GM12878 (cell line): ENCODE results near the gene CDK3. TPM values are rescaled to one million over a fixed set of nuclear protein-coding genes. Genes with fewer than 3 reads are reported as not detected.
A peak's percentile ranks its signal among the peaks of the same experiment; 100 is the strongest.

ENCODE experiments used
- ATAC-seq: fragments of 200-7000 bp; cut with Tn5 transposase; 3 replicates; pipeline ENCODE4 v1.9.1; 2020; ENCODE audit warnings: mild to moderate bottlenecking, moderate library complexity
- BruUV-seq: library from RNA; stranded (reverse); fragments of 400-500 nt; replicated peaks from 2 replicates; lab custom pipeline; 2021; lab: Mats Ljungman, UMichigan
- CTCF ChIA-PET: fragments of 300-600 bp; sonication (Branson Sonifier 250); formaldehyde crosslinking; extraction: SDS; loops from one replicate; lab custom pipeline; 2021; ENCODE audit warnings: inconsistent platforms; lab: Yijun Ruan, JAX
- POLR2A ChIA-PET: fragments of 350-600 bp; formaldehyde crosslinking; extraction: SDS; loops from one replicate; lab custom pipeline; 2021; ENCODE audit warnings: inconsistent platforms; lab: Charles Lee
- RAD21 ChIA-PET: fragments of 300-600 bp; sonication (Branson Sonifier 250); formaldehyde crosslinking; loops from one replicate; lab custom pipeline; 2023; ENCODE audit warnings: antibody characterized with exemption; ENCODE audit not compliant: unreplicated experiment; lab: Charles Lee
- SMC1A ChIA-PET: fragments of 300-600 bp; sonication (Branson Sonifier 250); formaldehyde crosslinking; loops from one replicate; lab custom pipeline; 2023; ENCODE audit not compliant: unreplicated experiment, uncharacterized antibody; lab: Charles Lee
- DNase-seq: peaks from one replicate; pipeline ENCODE4 v3.0.0-alpha.2; 2011; ENCODE audit warnings: low read depth, low spot score
- FAIRE-seq: peaks from 3 replicates; lab custom pipeline; 2011; peaks lifted over from hg19 to GRCh38; lab: Jason Lieb, UNC
- H2AFZ ChIP-seq: 2 replicates; pipeline ENCODE4 v1.6.0; 2011; ENCODE audit warnings: low read depth, low read length, control low read depth; ENCODE audit not compliant: control insufficient read depth
- H3K27ac ChIP-seq: 2 replicates; pipeline ENCODE4 v1.5.1; 2011; ENCODE audit warnings: control low read depth; ENCODE audit not compliant: control insufficient read depth, insufficient read depth
- H3K27me3 ChIP-seq, 2 experiments: replicated peaks in 1 of 2; 2 replicates each; pipeline versions ENCODE4 v1.6.0 to v1.6.1; 2011; ENCODE audit warnings: low read length in 1 of 2; ENCODE audit not compliant: control insufficient read depth in 2 of 2, insufficient read depth in 2 of 2
- H3K36me3 ChIP-seq, 2 experiments: 2 replicates each; pipeline ENCODE4 v1.5.1; 2011; ENCODE audit warnings: low read length in 1 of 2; ENCODE audit not compliant: control insufficient read depth in 2 of 2, insufficient read depth in 2 of 2
- H3K4me1 ChIP-seq: 2 replicates; pipeline ENCODE4 v1.6.1; 2011; ENCODE audit warnings: mild to moderate bottlenecking, low read length, moderate library complexity, mixed read lengths; ENCODE audit not compliant: control insufficient read depth, insufficient read depth
- H3K4me2 ChIP-seq: 2 replicates; pipeline ENCODE4 v1.6.0; 2011; ENCODE audit warnings: control low read depth; ENCODE audit not compliant: control insufficient read depth, insufficient read depth
- H3K4me3 ChIP-seq: fragments of 200-600 bp; sonication (generic); 2 replicates; pipeline ENCODE4 v1.5.1; 2016
- H3K79me2 ChIP-seq: 2 replicates; pipeline ENCODE4 v1.6.0; 2011; ENCODE audit warnings: low read length; ENCODE audit not compliant: control insufficient read depth, insufficient read depth
- H3K9ac ChIP-seq: 2 replicates; pipeline ENCODE4 v1.8.0; 2011; ENCODE audit warnings: low read length, control low read depth, mixed read lengths; ENCODE audit not compliant: control insufficient read depth, insufficient read depth
- H3K9me3 ChIP-seq: replicated peaks from 3 replicates; pipeline ENCODE4 v1.5.1; 2011; ENCODE audit warnings: mild to moderate bottlenecking, low read length; ENCODE audit not compliant: control insufficient read depth, insufficient read depth
- H4K20me1 ChIP-seq: 2 replicates; pipeline ENCODE4 v1.6.0; 2011; ENCODE audit not compliant: control insufficient read depth, insufficient read depth
- CBX5 ChIP-seq: sonication (generic); IDR thresholded peaks from 2 replicates; pipeline ENCODE4 v1.6.1; 2016; ENCODE audit warnings: low read depth, moderate library complexity, mild to moderate bottlenecking, inconsistent platforms
- CTCF ChIP-seq, 3 experiments: IDR thresholded peaks in 2 of 3; conservative IDR thresholded peaks in 1 of 3; 2 replicates each; pipeline ENCODE4 v1.5.1; 2011; ENCODE audit warnings: low read depth in 3 of 3, low read length in 3 of 3, mild to moderate bottlenecking in 3 of 3, control low read depth in 2 of 3, moderate library complexity in 2 of 3, inconsistent platforms in 1 of 3, mixed read lengths in 1 of 3; ENCODE audit not compliant: control insufficient read depth in 2 of 3, insufficient read depth in 1 of 3; ENCODE audit errors: extremely low read depth in 1 of 3
- E4F1 ChIP-seq: fragments of 450-650 bp; IDR thresholded peaks from 2 replicates; pipeline ENCODE4 v1.6.1; 2018; ENCODE audit warnings: borderline replicate concordance, mild to moderate bottlenecking; ENCODE audit not compliant: partially characterized antibody
- IKZF1 ChIP-seq: fragments of 450-650 bp; conservative IDR thresholded peaks from 2 replicates; pipeline ENCODE4 v1.6.1; 2017; ENCODE audit warnings: antibody characterized with exemption, mild to moderate bottlenecking
- MAX ChIP-seq: IDR thresholded peaks from 2 replicates; pipeline ENCODE4 v1.6.1; 2012; ENCODE audit warnings: low read depth, low read length, improper control_type of control experiment
- MTA2 ChIP-seq: fragments of 450-650 bp; IDR thresholded peaks from 2 replicates; pipeline ENCODE4 v1.6.1; 2016; ENCODE audit warnings: low read depth, mild to moderate bottlenecking, moderate library complexity
- NR2C1 ChIP-seq: fragments of 450-650 bp; IDR thresholded peaks from 2 replicates; pipeline ENCODE4 v1.6.1; 2017; ENCODE audit warnings: antibody characterized with exemption, mild to moderate bottlenecking, moderate library complexity
- PML ChIP-seq: IDR thresholded peaks from 2 replicates; pipeline ENCODE4 v1.6.1; 2012; ENCODE audit warnings: low read length, inconsistent platforms
- POLR2AphosphoS5 ChIP-seq: IDR thresholded peaks from 2 replicates; pipeline ENCODE4 v1.6.1; 2011; ENCODE audit warnings: mild to moderate bottlenecking, low read length, inconsistent platforms
- ZBED1 ChIP-seq: IDR thresholded peaks from 2 replicates; pipeline ENCODE4 v1.6.1; 2016; ENCODE audit warnings: borderline replicate concordance
- ZNF687 ChIP-seq: fragments of 450-650 bp; IDR thresholded peaks from 2 replicates; pipeline ENCODE4 v1.6.1; 2017; ENCODE audit warnings: mild to moderate bottlenecking, moderate library complexity
- WGBS: methylation state at CpG from one replicate; pipeline ENCODE4 v1.1.6; 2016; ENCODE audit warnings: low lambda C conversion rate; ENCODE audit not compliant: insufficient replicate concordance, insufficient coverage; ENCODE audit errors: missing lambda C conversion rate; 5-methylcytosine and 5-hydroxymethylcytosine counted together
- in situ Hi-C: fragments of 300-500 bp; cut with MboI; formaldehyde crosslinking; loops from 9 replicates; pipeline ENCODE4 v1.14.3; 2018; ENCODE audit warnings: mixed read lengths
- intact Hi-C: fragments of 100-400 bp; cut with micrococcal nuclease; formaldehyde crosslinking; loops from one replicate; pipeline ENCODE4 v1.14.2; 2022; ENCODE audit not compliant: unreplicated experiment
- polyA plus RNA-seq, 11 experiments: library from polyadenylated mRNA; depleted of rRNA in 4 of 11; unstranded in 6 of 11; stranded (reverse) in 5 of 11; fragments of >200 nt; fragmentation: Nextera tagmentation in 4 of 11; fragmentation: Illumina TruSeq in 1 of 11; extraction: Ambion mirVana in 4 of 11; extraction: Trizol in 1 of 11; gene quantifications; 1 replicate in 1 of 11; 2 replicates in 10 of 11; pipeline versions ENCODE4 v1.2.1 to v1.2.3, GENCODE V29; 2011 to 2016; ENCODE audit warnings: inconsistent platforms in 2 of 11, missing spikeins in 2 of 11, low read depth in 1 of 11
- total RNA-seq, 4 experiments: library from RNA; depleted of rRNA in 3 of 4; stranded (reverse); fragments of >200 nt in 3 of 4; fragmentation: Illumina TruSeq in 1 of 4; extraction: Trizol in 1 of 4; gene quantifications; 2 replicates each; pipeline versions ENCODE4 v1.2.1 to v1.2.3, GENCODE V29; 2013 to 2021

The CDK3 gene
- total and polyA plus RNA-seq, 10 of the 15 experiments (the other 5 are each of a cell fraction or from before 2014, with no cell fraction given) = 1.1 to 7.1 (median 4.2) TPM

GRCh38 chr17:75978938-75979704, 21.5 kb upstream of the CDK3 start, which contains the start of the genes ACOX1 and TEN1 (continued):
- TF ChIP-seq PML = peak; percentile 96
- peak; percentile 7 to 32 (median 13); a peak in 3 of 6 replicates for TF ChIP-seq CTCF (IDR thresholded peaks at IDR 0.05 in 2 of 3, conservative IDR thresholded peaks at IDR 0.05 in 1 of 3; ENCODE audit: control insufficient read depth in 2 of 3, extremely low read depth in 1 of 3, insufficient read depth in 1 of 3, low read depth in 3 of 3, low read length in 3 of 3)
- peak; percentile 93 for TF ChIP-seq MAX
- TF ChIP-seq CBX5 = no peak
- TF ChIP-seq ZBED1 = no peak; the same call in 1 of the 2 replicates
- TF ChIP-seq POLR2AphosphoS5 = peak; percentile 97

GRCh38 chr17:75979705-75980187, 20.9 kb upstream of the CDK3 start:
- under 1% methylated on average over 19 of the region's 19 CpGs for WGBS
- Histone ChIP-seq H3K79me2 (peaks cover 20% of the 10 kb centered on the region), H4K20me1 (no peaks in the 10 kb centered on the region), H3K9me3 (no peaks in the 10 kb centered on the region), H3K4me3 (peak overlapping the region; percentile 87), H3K36me3 (no peaks in the 10 kb centered on the region), H3K27me3 (no peaks in the 10 kb centered on the region), H2AFZ (peak overlapping the region; percentile 96), H3K27ac (peak overlapping the region; percentile 99), H3K4me1 (peaks cover 6% of the 10 kb centered on the region), H3K4me2 (peak overlapping the region; percentile 73), H3K9ac (peak overlapping the region; percentile 99)
- FAIRE-seq (no peak), DNase-seq (no peak), ATAC-seq (peak; percentile 48)
- ChIA-PET SMC1A (interaction anchor here (0.7 to 2.1 kb wide), 8 partner anchors 10 to 125 kb away, joined by 3 to 10 read pairs (median 4); partner anchors contain the start of gene WBP2), CTCF (interaction anchor here (0.6 to 1.4 kb wide), 10 partner anchors 12 to 642 kb away, joined by 3 to 7 read pairs (median 4); partner anchors contain the start of genes CDK3 and TRIM65), RAD21 (interaction anchor here (1.1 to 1.4 kb wide), 3 partner anchors 12 to 23 kb away, joined by 4 to 10 read pairs (median 9); no protein-coding TSS in a partner anchor), POLR2A (interaction anchor here (0.6 to 2.9 kb wide), 7 partner anchors 9 to 374 kb away, joined by 3 to 24 read pairs (median 3); partner anchors contain the start of genes MRPL38 and PRPSAP1)
- intact Hi-C loops = no loop called here
- BruUV-seq = TSS peak; percentile 79
- in situ Hi-C loops = no loop called here
- TF ChIP-seq E4F1 = no peak
- TF ChIP-seq MTA2 = peak; percentile 23; the same call in 1 of the 2 replicates
- peak; percentile 42; the same call in 1 of the 2 replicates for TF ChIP-seq NR2C1
- 0 out of 2 replicates have a peak, but pooled peaks have one; percentile 81 for TF ChIP-seq ZNF687
- 0 out of 2 replicates have a peak, but pooled peaks have one; percentile 3 for TF ChIP-seq IKZF1
